Peyer's patch (tissue), 4 donors: ENCODE results near the gene FNDC7.

ENCODE experiments used
- CTCF ChIP-seq, 6 experiments: fragments of 450-650 bp in 4 of 6; fragments of 200-600 bp in 2 of 6; sonication (generic) in 1 of 6; IDR thresholded peaks; one replicate each; pipeline ENCODE4 v1.5.1; 2017 to 2019; ENCODE audit warnings: antibody characterized with exemption in 6 of 6, mild to moderate bottlenecking in 3 of 6, moderate library complexity in 1 of 6
- POLR2A ChIP-seq, 2 donors: fragments of 450-650 bp; IDR thresholded peaks; one replicate each; pipeline ENCODE4 v1.5.1; 2017; ENCODE audit warnings: antibody characterized with exemption in 2 of 2, mild to moderate bottlenecking in 2 of 2, moderate library complexity in 2 of 2

- TF ChIP-seq CTCF (IDR thresholded peaks at IDR 0.05) (no peak), POLR2A (IDR thresholded peaks at IDR 0.05) (no peak)
Measured at GRCh38 chr1:108663074-108663473, 49.6 kb upstream of the FNDC7 start.
